Measurements from ENCODE around the gene EIF4B. TPM values are rescaled to one million over a fixed set of nuclear protein-coding genes. Genes with fewer than 3 reads are reported as not detected.

The EIF4B gene
- polyA plus RNA-seq, 1 donor (not counting 4 experiments of a cell fraction or from before 2014, with no cell fraction given) = 422 TPM

DNA sequence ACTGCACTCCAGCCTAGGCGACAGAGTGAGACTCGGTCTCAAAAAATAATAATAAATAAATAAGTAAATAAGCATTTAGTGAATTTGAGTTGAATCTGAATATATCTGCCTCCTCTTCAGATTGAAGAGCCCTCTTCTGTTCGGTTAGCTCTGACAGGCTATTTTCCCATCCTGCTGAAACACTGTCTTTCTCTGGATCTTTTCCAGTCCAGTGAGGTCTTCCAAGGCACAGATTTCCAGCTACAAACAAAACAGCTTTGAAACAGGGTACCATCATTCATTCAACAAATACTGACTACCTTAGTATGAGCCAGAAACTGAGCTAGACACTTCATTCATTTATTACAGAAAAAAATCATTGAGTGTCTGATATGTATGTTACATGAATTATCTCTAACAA is 80.1 kb downstream of the EIF4B start:
- no peaks in the 10 kb centered on the region for H4K20me1 ChIP-seq (ENCODE audit: control insufficient read depth, extremely low read depth, insufficient read depth, low read length)
- no peaks in the 10 kb centered on the region for H3K36me3 ChIP-seq (ENCODE audit: control insufficient read depth in 2 of 2, extremely low read depth in 1 of 2, insufficient read depth in 2 of 2, low read length in 2 of 2)
- H3K79me2 ChIP-seq (ENCODE audit: control insufficient read depth, insufficient read depth, low read length) = no peaks in the 10 kb centered on the region
- H3K9me1 ChIP-seq (ENCODE audit: control insufficient read depth, extremely low read depth, insufficient read depth, low read length) = no peaks in the 10 kb centered on the region
- no peak overlapping the region for H3K4me2 ChIP-seq (ENCODE audit: control insufficient read depth, extremely low read depth, insufficient read depth, low read depth, low read length)
- no peak for TF ChIP-seq EZH2 (IDR thresholded peaks at IDR 0.05; ENCODE audit: low read length)
- TF ChIP-seq, protein P1, sequence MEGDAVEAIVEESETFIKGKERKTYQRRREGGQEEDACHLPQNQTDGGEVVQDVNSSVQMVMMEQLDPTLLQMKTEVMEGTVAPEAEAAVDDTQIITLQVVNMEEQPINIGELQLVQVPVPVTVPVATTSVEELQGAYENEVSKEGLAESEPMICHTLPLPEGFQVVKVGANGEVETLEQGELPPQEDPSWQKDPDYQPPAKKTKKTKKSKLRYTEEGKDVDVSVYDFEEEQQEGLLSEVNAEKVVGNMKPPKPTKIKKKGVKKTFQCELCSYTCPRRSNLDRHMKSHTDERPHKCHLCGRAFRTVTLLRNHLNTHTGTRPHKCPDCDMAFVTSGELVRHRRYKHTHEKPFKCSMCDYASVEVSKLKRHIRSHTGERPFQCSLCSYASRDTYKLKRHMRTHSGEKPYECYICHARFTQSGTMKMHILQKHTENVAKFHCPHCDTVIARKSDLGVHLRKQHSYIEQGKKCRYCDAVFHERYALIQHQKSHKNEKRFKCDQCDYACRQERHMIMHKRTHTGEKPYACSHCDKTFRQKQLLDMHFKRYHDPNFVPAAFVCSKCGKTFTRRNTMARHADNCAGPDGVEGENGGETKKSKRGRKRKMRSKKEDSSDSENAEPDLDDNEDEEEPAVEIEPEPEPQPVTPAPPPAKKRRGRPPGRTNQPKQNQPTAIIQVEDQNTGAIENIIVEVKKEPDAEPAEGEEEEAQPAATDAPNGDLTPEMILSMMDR (optimal IDR thresholded peaks at IDR 0.05 in 1 of 3, IDR thresholded peaks at IDR 0.05 in 1 of 3, conservative IDR thresholded peaks at IDR 0.05 in 1 of 3; ENCODE audit: extremely low read depth in 1 of 3, insufficient read depth in 2 of 3, low read length in 3 of 3) = no peak
- FAIRE-seq = no peak
- no peaks in the 10 kb centered on the region for H3K4me1 ChIP-seq (ENCODE audit: control insufficient read depth, extremely low read depth, insufficient read depth, low read length)
- H3K9me3 ChIP-seq (ENCODE audit: control insufficient read depth, low read depth, low read length) = no peaks in the 10 kb centered on the region
- dilution Hi-C loops (cut with MboI; ENCODE audit: extremely low pct_ligation_motif_present, low sequenced_read_pairs) = no loop called here
- DNase-seq (ENCODE audit: low read depth, low spot score) = no peak
- no peak overlapping the region for H3K9ac ChIP-seq (ENCODE audit: control insufficient read depth, extremely low read depth, insufficient read depth, low read length)
- no peak overlapping the region for H2AFZ ChIP-seq (ENCODE audit: control insufficient read depth, low read length)
- no peaks in the 10 kb centered on the region for H3K27me3 ChIP-seq (ENCODE audit: control insufficient read depth, extremely low read depth, insufficient read depth, low read length)
- H3K27ac ChIP-seq (ENCODE audit: control insufficient read depth, insufficient read depth, low read length) = no peak overlapping the region
- H3K4me3 ChIP-seq (ENCODE audit: control insufficient read depth in 2 of 3, extremely low read depth in 1 of 3, insufficient read depth in 2 of 3, low read depth in 1 of 3, low read length in 3 of 3) = no peak overlapping the region

DNA sequence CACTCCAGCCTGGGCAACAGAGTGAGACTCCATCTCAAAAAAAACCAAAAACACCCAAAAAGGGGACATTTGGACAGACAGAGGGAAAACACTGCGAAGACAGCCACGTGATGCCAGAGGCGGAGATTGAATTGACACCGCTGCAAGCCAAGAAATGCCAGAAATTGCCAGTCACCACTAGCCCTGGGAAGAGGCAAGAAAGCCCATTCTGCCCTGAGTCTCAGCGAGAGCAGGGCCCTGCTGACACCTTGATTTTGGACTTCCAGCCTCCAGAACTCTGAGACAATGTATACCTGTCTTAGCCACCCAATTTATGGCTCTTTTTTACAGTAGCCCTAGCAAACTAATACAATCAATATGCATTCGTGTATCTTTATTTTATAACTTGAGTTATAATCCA is 83.8 kb downstream of the EIF4B start:
- DNase-seq (ENCODE audit: low read depth, low spot score) = no peak
- Histone ChIP-seq H3K27ac (ENCODE audit: control insufficient read depth, insufficient read depth, low read length) (no peak overlapping the region), H3K9me3 (ENCODE audit: control insufficient read depth, low read depth, low read length) (no peaks in the 10 kb centered on the region), H3K4me2 (ENCODE audit: control insufficient read depth, extremely low read depth, insufficient read depth, low read depth, low read length) (no peak overlapping the region), H3K4me1 (ENCODE audit: control insufficient read depth, extremely low read depth, insufficient read depth, low read length) (no peaks in the 10 kb centered on the region), H3K9me1 (ENCODE audit: control insufficient read depth, extremely low read depth, insufficient read depth, low read length) (no peaks in the 10 kb centered on the region), H3K79me2 (ENCODE audit: control insufficient read depth, insufficient read depth, low read length) (no peaks in the 10 kb centered on the region), H2AFZ (ENCODE audit: control insufficient read depth, low read length) (no peak overlapping the region), H3K9ac (ENCODE audit: control insufficient read depth, extremely low read depth, insufficient read depth, low read length) (no peak overlapping the region), H3K27me3 (ENCODE audit: control insufficient read depth, extremely low read depth, insufficient read depth, low read length) (no peaks in the 10 kb centered on the region), H4K20me1 (ENCODE audit: control insufficient read depth, extremely low read depth, insufficient read depth, low read length) (no peaks in the 10 kb centered on the region), H3K4me3 (ENCODE audit: control insufficient read depth in 2 of 3, extremely low read depth in 1 of 3, insufficient read depth in 2 of 3, low read depth in 1 of 3, low read length in 3 of 3) (no peak overlapping the region), H3K36me3 (ENCODE audit: control insufficient read depth in 2 of 2, extremely low read depth in 1 of 2, insufficient read depth in 2 of 2, low read length in 2 of 2) (no peaks in the 10 kb centered on the region)
- TF ChIP-seq, protein P1 (optimal IDR thresholded peaks at IDR 0.05 in 1 of 3, IDR thresholded peaks at IDR 0.05 in 1 of 3, conservative IDR thresholded peaks at IDR 0.05 in 1 of 3; ENCODE audit: extremely low read depth in 1 of 3, insufficient read depth in 2 of 3, low read length in 3 of 3) = no peak
- FAIRE-seq = no peak
- dilution Hi-C loops (cut with MboI; ENCODE audit: extremely low pct_ligation_motif_present, low sequenced_read_pairs) = no loop called here
